GM12874 (cell line): ENCODE data around the gene BAZ2B.

Source experiments
- TF ChIP-seq, protein P1 (sequence below): IDR thresholded peaks from 2 replicates; pipeline ENCODE4 v1.5.1; 2011; ENCODE audit warnings: low read depth, mild to moderate bottlenecking, control low read depth, low read length, moderate library complexity; ENCODE audit not compliant: insufficient read depth

The BAZ2B gene

GRCh38 chr2:159614534-159615366 is 1.6 kb downstream of the BAZ2B start:
- TF ChIP-seq, protein P1, sequence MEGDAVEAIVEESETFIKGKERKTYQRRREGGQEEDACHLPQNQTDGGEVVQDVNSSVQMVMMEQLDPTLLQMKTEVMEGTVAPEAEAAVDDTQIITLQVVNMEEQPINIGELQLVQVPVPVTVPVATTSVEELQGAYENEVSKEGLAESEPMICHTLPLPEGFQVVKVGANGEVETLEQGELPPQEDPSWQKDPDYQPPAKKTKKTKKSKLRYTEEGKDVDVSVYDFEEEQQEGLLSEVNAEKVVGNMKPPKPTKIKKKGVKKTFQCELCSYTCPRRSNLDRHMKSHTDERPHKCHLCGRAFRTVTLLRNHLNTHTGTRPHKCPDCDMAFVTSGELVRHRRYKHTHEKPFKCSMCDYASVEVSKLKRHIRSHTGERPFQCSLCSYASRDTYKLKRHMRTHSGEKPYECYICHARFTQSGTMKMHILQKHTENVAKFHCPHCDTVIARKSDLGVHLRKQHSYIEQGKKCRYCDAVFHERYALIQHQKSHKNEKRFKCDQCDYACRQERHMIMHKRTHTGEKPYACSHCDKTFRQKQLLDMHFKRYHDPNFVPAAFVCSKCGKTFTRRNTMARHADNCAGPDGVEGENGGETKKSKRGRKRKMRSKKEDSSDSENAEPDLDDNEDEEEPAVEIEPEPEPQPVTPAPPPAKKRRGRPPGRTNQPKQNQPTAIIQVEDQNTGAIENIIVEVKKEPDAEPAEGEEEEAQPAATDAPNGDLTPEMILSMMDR, result no peak

GRCh38 chr2:159613651-159614285 is 2.6 kb downstream of the BAZ2B start:
- TF ChIP-seq, protein P1, result no peak

- TF ChIP-seq, protein P1, result no peak
These were observed 3.3 kb downstream of the BAZ2B start for GRCh38 chr2:159613091-159613490.

DNA sequence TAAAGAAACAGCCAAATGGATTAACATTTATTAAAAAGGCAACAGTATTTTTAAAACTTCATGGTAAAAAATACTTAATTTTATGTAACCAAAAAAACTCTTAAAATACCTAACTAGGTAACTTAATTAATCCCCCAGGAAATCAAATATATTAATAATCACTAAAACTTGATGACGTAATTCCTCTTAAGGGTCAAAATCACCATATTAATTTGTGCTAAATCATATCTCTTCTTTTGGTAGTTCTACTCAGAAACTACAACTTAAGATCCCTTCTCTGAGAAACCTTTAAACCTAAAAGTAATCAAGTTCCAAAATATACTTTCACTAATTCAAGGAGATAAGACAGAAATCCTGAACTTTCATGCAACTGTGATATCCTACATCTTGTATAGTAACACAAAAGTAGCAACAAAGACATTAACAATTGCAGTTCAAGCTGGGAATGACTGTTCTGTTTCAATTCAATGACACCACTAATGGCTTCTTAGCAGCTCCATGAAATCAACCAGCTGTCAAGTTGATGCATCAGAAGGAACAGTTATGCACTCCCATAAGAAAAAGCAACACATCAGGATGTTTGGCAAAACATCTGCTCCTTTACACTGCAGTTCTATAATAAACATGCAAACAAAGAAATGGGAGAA is 4.0 kb downstream of the BAZ2B start:
- TF ChIP-seq, protein P1, result no peak

GRCh38 chr2:159609811-159610549 is 6.4 kb downstream of the BAZ2B start:
- TF ChIP-seq, protein P1, result no peak

GRCh38 chr2:159608723-159609308 is 7.5 kb downstream of the BAZ2B start:
- TF ChIP-seq, protein P1, result no peak

DNA sequence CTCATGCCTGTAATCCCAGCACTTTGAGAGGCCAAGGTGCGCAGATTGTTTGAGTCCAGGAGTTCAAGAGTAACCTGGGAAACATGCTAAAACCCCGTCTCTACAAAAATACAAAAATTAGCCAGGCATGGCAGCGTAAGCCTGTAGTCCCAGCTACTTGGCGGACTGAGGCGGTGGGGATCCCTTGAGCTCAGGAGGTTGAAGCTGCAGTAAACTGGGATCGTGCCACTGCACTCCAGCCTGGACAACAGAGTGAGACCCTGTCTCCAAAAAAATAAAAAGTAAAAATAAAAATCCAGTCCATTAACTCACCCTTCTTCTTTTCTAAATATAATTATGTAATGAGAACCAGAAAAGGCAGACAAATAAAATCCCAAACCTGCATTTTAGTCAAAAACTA is 8.2 kb downstream of the BAZ2B start:
- TF ChIP-seq, protein P1, result no peak
